ENCODE results near the gene PCDHA5.

The PCDHA5 gene

DNA sequence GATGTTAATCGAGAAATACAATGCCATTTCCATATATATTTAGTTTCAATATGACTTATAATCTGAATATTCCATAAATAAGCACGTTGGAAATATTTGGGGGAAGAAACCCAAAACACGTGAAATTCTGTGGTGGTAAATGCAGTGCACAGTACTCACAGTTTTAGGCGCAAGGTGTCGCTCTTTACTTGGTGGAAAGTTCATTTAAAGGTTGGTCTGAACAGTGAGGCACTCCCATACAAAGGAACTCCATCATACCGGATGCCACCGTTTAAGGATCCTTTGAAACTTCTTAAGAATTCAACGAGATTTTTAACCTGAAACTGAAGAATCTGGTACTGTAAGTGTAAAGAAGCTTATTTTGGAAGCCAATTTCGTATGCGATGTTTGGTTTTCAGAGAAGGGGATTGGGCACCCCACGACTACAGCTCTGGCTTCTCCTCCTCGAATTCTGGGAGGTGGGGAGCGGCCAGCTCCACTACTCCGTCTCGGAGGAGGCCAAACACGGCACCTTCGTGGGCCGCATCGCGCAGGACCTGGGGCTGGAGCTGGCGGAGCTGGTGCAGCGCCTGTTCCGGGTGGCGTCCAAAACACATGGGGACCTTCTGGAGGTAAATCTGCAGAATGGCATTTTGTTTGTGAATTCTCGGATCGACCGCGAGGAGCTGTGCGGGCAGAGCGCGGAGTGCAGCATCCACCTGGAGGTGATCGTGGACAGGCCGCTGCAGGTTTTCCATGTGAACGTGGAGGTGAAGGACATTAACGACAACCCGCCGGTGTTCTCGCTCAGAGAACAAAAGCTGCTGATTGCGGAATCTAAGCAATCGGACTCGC, 47.5 kb downstream of the PCDHA5 start, which contains the start of gene PCDHA11:
Gene PCDHA11 (plus strand): TSS at position 237 of the 834 bp plus-strand sequence. CDS start 147 bp downstream, at position 384.
- DNase-seq: no peak

DNA sequence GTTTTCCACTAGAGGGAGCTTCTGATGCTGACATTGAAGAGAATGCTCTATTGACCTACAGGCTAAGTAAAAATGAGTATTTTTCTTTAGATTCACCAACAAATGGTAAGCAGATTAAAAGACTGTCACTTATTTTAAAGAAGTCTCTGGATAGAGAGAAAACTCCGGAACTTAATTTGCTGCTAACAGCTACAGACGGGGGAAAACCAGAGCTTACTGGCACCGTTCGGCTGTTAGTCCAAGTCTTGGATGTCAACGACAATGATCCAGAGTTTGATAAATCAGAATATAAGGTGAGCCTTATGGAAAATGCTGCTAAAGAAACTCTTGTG, 48.1 kb downstream of the PCDHA5 start:
- DNase-seq: no peak

DNA sequence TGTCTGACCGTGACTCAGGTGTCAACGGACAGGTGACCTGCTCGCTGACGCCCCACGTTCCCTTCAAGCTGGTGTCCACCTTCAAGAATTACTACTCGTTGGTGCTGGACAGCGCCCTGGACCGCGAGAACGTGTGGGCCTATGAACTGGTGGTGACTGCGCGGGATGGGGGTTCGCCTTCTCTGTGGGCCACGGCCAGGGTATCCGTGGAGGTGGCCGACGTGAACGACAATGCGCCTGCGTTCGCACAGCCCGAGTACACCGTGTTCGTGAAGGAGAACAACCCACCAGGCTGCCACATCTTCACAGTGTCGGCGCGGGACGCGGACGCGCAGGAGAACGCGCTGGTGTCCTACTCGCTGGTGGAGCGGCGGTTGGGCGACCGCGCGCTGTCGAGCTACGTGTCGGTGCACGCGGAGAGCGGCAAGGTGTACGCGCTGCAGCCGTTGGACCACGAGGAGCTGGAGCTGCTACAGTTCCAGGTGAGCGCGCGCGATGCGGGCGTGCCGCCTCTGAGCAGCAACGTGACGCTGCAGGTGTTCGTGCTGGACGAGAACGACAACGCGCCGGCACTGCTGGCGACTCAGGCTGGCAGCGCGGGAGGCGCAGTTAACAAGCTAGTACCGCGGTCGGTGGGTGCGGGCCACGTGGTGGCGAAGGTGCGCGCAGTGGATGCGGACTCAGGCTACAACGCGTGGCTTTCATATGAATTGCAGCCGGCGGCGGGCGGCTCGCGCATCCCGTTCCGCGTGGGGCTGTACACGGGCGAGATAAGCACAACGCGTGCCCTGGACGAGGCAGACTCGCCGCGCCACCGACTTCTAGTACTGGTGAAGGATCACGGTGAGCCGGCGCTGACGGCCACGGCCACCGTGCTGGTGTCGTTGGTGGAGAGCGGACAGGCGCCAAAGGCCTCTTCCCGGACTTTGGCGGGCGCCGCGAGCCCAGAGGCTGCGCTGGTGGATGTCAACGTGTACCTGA, 49.1 kb downstream of the PCDHA5 start:
- no peak for DNase-seq

Measured in activated effector memory CD4-positive, alpha-beta T cell treated with Interleukin-2 at 50 U/mL for 16 hours (primary cell).